Fibroblast of skin of left biceps (primary cell): Measurements from ENCODE around the gene MIA2.
A peak's percentile ranks its signal among the peaks of the same experiment; 100 is the strongest.
"Not testable (repeated sequence)": the region's sequence is repeated elsewhere in the genome, so short reads cannot be mapped to it uniquely, and the experiment has no call there.

Experiments used
- DNase-seq, 2 experiments: peaks; one replicate each; pipeline ENCODE4 v3.0.0-alpha.2; 2013; ENCODE audit warnings: low read depth in 2 of 2

The MIA2 gene

GRCh38 chr14:39229601-39230110 lies 4.1 kb upstream of the MIA2 start:
- no peak for DNase-seq

GRCh38 chr14:39230416-39231035 lies 3.2 kb upstream of the MIA2 start:
- DNase-seq, result no peak

GRCh38 chr14:39231751-39232553 lies 1.8 kb upstream of the MIA2 start:
- not testable (repeated sequence) for DNase-seq

- DNase-seq, result peak; percentile 43 to 54
These were observed 930 bp upstream of the MIA2 start for GRCh38 chr14:39232554-39233415.

- DNase-seq, result not testable (repeated sequence)
These were observed 1.3 kb downstream of the MIA2 start for GRCh38 chr14:39234986-39235385.

DNA sequence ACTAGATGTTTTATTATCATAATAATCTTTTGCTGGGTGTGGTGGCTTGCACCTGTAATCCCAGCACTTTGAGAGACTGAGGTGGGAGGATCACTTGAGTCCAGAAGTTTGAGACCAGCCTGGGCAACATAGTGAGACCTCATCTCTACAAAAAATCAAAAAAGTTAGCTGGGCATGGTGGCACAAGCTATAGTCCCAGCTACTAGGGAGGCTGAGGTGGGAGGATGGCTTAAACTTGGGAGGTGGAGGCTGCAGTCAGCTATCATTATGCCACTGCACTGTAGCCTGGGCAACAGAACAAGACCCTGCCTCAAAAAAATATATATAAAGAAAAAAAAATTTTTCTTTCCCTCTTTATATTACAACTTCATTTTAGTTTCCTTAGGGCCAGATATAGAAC lies 1.8 kb downstream of the MIA2 start:
- DNase-seq, result not testable (repeated sequence)

GRCh38 chr14:39240769-39241168 lies 7.1 kb downstream of the MIA2 start:
- no peak for DNase-seq

DNA sequence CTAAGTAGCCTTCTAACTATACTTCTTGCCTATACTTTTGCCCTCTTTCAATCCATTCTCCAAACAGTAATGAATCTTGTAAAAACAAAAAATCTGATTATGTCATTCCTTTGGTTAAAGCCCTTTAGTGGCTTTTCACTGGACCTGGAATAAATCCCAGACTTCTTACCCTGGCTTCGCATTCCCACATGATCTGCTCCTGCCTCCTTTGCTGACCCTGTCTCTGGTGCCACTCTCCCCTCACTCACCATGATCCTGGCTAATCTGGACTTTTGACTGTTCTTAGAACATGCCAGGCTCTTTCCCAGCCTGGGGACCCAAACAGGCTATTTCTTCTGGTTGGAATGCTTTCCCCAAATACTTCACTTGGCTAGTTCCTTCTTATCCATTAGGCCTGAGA lies 7.9 kb downstream of the MIA2 start:
- no peak for DNase-seq

GRCh38 chr14:39243831-39244230 lies 10.1 kb downstream of the MIA2 start:
- no peak for DNase-seq

DNA sequence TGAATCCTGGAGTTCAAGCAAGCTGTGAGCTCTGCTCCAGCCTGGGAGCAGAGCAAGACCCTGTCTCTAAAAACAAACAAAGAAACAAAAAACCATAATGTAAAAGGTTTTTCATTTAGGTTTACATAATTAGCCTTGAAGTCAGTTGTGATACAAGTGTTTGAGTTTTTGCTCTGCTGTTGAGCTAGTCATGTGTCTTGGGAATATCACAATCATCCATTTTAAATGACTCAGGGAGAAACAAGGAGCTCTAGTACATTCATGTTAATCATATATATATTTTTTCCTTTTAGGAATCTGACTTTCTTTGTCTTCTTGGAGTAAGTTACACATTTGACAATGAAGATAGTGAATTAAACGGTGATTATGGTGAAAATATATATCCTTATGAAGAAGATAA lies 12.9 kb downstream of the MIA2 start:
- no peak for DNase-seq

DNA sequence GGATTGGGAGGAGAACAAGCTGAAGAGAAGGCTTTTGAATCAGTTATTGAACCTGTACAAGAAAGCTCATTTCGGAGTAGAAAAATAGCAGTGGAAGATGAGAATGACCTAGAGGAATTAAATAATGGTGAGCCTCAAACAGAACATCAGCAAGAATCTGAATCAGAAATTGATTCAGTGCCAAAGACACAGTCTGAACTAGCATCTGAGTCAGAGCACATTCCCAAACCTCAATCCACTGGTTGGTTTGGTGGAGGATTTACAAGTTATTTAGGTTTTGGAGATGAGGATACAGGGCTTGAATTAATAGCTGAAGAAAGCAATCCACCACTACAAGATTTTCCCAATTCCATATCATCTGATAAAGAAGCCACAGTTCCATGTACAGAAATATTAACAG lies 13.5 kb downstream of the MIA2 start:
- DNase-seq, result peak; percentile 60 to 66

DNA sequence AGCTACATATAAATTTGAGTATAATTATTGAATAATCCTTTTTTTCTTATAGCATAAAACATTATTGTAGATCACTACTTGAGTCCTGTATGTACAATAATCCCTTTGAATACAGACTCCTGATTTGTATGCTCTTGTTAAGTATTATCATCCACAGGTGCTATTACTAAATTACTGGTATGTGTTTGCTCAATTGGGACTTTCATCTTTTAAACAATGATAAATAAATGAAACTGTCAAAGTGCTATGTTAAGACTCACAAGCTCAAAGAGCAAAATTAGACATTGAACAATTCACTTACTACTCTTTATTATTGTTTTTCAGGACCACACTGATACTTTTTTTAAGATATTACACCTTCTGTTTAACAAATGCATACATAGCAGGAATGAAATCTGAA lies 17.8 kb downstream of the MIA2 start:
- DNase-seq, result no peak

GRCh38 chr14:39257388-39257787 lies 23.7 kb downstream of the MIA2 start:
- not testable (repeated sequence) for DNase-seq

- DNase-seq, result no peak
These were observed 25.2 kb downstream of the MIA2 start for GRCh38 chr14:39258782-39259545.

DNA sequence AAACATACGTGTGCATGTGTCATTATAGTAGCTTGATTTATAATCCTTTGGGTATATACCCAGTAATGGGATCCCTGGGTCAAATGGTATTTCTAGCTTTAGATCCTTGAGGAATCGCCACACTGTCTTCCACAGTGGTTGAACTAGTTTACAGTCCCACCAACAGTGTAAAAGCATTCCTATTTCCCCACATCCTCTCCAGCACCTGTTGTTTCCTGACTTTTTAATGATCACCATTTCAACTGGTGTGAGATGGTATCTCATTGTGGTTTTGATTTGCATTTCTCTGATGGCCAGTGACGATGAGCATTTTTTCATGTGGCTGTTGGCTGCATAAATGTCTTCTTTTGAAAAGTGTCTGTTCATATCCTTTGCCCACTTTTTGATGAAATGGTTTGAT lies 26.4 kb downstream of the MIA2 start:
- DNase-seq, result not testable (repeated sequence)

DNA sequence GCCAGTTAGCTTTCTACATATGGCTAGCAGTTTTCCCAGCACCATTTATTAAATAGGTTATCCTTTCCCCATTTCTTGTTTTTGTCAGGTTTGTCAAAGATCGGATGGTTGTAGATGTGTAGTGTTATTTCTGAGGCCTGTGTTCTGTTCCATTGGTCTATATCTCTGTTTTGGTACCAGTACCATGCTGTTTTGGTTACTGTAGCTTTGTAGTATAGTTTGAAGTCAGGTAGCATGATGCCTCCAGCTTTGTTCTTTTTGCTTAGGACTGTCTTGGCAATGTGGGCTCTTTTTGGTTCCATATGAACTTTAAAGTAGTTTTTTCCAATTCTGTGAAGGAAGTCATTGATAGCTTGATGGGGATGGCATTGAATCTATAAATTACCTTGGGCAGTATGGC lies 28.5 kb downstream of the MIA2 start:
- not testable (repeated sequence) for DNase-seq

DNA sequence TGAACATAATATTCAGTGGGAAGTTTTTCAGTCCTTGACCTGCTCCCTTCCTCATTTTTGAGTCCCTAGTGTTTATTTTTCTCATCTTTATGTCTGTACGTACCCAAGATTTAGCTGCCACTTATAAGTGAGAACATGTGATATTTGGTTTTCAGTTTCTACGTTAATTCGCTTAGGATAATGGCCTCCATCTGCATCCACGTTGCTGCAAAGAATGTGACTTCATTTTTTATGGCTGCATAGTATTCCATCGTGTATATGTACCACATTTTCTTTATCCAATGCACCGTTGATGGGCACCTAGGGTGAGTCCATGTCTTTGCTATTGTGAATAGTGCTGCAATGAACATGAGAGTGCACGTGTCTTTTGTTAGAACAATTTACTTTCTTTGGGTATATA lies 30.3 kb downstream of the MIA2 start:
- no peak for DNase-seq

DNA sequence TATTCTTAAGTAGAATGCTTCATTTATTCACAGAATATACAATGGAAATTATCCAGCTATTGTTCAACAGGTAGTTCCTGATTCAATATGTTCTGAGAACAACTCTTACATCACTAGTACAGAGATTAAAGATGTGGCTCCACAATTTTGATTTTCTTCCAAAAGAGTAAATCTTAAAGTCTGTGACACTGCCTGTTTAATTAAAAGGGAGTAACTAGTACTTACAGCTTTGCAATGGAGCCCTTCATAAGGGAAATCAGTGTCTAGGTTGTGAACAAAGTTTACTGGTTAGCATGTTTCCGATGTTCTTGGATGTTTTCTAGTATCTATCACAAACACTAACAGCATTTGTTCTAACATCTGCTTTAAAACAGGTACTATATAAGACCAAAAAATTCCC lies 30.8 kb downstream of the MIA2 start:
- no peak for DNase-seq

DNA sequence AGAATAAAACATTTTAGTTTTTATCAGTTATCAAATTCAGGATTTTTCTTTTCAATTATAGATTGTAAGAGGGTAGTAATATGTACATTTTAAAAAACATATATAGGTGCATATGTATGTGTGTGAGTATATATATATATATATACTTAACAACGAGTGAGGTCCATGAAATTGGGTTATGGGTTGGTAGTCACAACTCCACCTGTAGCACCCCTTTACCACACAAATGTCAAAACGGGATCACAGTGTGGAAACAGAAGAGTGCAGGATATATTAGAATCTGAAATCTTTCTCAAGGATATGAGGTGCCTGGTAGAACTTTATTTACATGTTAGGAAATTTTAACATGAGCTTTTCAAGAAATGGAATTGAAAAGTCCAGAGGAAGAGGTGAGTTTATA lies 31.3 kb downstream of the MIA2 start:
- DNase-seq, result no peak

- DNase-seq, result no peak
These were observed 32.2 kb downstream of the MIA2 start for GRCh38 chr14:39265806-39266524.

GRCh38 chr14:39266525-39266870 lies 32.8 kb downstream of the MIA2 start:
- no peak for DNase-seq
